Omental fat pad (tissue), 4 donors: ENCODE results near the gene CACNA1I. TPM values are rescaled to one million over a fixed set of nuclear protein-coding genes. Genes with fewer than 3 reads are reported as not detected.

Source experiments
- ATAC-seq: fragments of 150-250 bp; one replicate; pipeline ENCODE4 v1.9.1; 2016; ENCODE audit warnings: mild to moderate bottlenecking, moderate library complexity; ENCODE audit not compliant: low FRiP score
- DNase-seq: peaks from one replicate; pipeline ENCODE4 v3.0.0-alpha.2; 2019; ENCODE audit warnings: low spot score
- total RNA-seq, 4 donors: library from RNA; depleted of rRNA; stranded (reverse); fragments of >200 nt; gene quantifications; one replicate each; pipeline ENCODE4 v1.1.0, GENCODE V29; 2016
- TF ChIP-seq, protein P1 (sequence below), 3 donors: fragments of 450-650 bp; IDR thresholded peaks; one replicate each; pipeline ENCODE4 v1.5.1; 2016 to 2017; ENCODE audit warnings: antibody characterized with exemption in 3 of 3, mild to moderate bottlenecking in 3 of 3, moderate library complexity in 2 of 3

The CACNA1I gene
- total RNA-seq, 4 donors from 2014 or later: 0.09 to 0.38 (median 0.26) TPM

GRCh38 chr22:39655831-39656230, 85.3 kb downstream of the CACNA1I start:
- DNase-seq (no peak), ATAC-seq (no peak)
- TF ChIP-seq, protein P1, sequence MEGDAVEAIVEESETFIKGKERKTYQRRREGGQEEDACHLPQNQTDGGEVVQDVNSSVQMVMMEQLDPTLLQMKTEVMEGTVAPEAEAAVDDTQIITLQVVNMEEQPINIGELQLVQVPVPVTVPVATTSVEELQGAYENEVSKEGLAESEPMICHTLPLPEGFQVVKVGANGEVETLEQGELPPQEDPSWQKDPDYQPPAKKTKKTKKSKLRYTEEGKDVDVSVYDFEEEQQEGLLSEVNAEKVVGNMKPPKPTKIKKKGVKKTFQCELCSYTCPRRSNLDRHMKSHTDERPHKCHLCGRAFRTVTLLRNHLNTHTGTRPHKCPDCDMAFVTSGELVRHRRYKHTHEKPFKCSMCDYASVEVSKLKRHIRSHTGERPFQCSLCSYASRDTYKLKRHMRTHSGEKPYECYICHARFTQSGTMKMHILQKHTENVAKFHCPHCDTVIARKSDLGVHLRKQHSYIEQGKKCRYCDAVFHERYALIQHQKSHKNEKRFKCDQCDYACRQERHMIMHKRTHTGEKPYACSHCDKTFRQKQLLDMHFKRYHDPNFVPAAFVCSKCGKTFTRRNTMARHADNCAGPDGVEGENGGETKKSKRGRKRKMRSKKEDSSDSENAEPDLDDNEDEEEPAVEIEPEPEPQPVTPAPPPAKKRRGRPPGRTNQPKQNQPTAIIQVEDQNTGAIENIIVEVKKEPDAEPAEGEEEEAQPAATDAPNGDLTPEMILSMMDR (IDR thresholded peaks at IDR 0.05): no peak

GRCh38 chr22:39656495-39657490, 86.2 kb downstream of the CACNA1I start:
- TF ChIP-seq, protein P1 (IDR thresholded peaks at IDR 0.05): no peak
- DNase-seq: no peak
- no peak for ATAC-seq

- ATAC-seq: no peak
- TF ChIP-seq, protein P1 (IDR thresholded peaks at IDR 0.05): no peak
- DNase-seq: no peak
These were observed 87.8 kb downstream of the CACNA1I start for GRCh38 chr22:39658367-39658766.

GRCh38 chr22:39658806-39659463, 88.4 kb downstream of the CACNA1I start:
- TF ChIP-seq, protein P1 (IDR thresholded peaks at IDR 0.05): no peak
- ATAC-seq (no peak), DNase-seq (no peak)

DNA sequence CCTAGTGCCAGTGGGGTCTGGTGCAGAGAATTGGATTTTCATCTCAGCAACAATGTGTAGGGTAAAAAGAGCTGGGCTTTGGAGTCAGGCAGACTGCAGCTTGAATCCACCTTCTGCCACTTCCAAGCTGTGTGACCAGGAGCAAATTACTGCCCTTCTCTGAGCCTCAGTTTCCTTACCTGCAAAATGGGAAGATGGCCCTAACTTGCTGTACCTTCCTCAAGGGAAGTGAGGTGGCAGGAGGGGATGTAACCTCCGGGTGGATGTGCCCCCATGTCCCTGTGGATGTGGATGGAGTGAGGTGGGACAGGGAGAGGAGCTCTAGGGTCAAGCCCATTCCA, 90.9 kb downstream of the CACNA1I start:
- DNase-seq (no peak), ATAC-seq (no peak)
- TF ChIP-seq, protein P1 (IDR thresholded peaks at IDR 0.05): no peak

DNA sequence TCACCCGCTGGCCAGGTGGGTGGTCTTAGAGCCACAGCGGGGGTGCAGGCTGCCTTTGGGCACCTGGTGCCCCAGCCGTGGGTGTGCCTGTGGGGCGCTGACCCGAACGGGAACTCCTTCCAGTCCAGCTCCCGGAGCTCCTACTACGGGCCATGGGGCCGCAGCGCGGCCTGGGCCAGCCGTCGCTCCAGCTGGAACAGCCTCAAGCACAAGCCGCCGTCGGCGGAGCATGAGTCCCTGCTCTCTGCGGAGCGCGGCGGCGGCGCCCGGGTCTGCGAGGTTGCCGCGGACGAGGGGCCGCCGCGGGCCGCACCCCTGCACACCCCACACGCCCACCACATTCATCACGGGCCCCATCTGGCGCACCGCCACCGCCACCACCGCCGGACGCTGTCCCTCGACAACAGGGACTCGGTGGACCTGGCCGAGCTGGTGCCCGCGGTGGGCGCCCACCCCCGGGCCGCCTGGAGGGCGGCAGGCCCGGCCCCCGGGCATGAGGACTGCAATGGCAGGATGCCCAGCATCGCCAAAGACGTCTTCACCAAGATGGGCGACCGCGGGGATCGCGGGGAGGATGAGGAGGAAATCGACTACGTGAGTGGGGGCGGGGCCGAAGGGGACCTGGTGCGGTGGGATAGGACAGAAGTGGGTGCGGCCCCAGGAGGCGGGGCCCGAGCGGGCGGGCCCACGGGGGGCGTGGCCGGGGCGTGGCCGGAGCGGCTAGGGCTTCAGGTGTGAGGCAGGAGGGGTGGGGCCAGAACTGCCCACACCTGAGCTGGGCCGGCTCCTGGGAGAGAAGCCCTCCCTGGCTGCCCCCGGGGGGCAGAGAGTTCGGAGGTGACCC, 91.5 kb downstream of the CACNA1I start:
- TF ChIP-seq, protein P1 (IDR thresholded peaks at IDR 0.05): no peak
- DNase-seq (no peak), ATAC-seq (no peak)
